A673 (cell line): ENCODE data around the gene SIM2. TPM values are rescaled to one million over a fixed set of nuclear protein-coding genes. Genes with fewer than 3 reads are reported as not detected.

Source experiments
- BruUV-seq: library from RNA; stranded (reverse); fragments of 400-500 nt; replicated peaks from 2 replicates; lab custom pipeline; 2021; lab: Mats Ljungman, UMichigan
- CTCF ChIA-PET: fragments of 300-600 bp; sonication (Branson Sonifier 250); formaldehyde crosslinking; loops from one replicate; lab custom pipeline; 2022; ENCODE audit warnings: antibody characterized with exemption; lab: Charles Lee
- POLR2A ChIA-PET: fragments of 300-600 bp; sonication (Branson Sonifier 250); formaldehyde crosslinking; loops from one replicate; lab custom pipeline; 2022; ENCODE audit warnings: antibody characterized with exemption; ENCODE audit not compliant: low non-redundant PET; lab: Charles Lee
- DNase-seq: peaks from one replicate; pipeline ENCODE4 v3.0.0-alpha.2; 2015; ENCODE audit warnings: low spot score
- H3K27ac ChIP-seq: fragments of 200-600 bp; sonication (generic); 2 replicates; pipeline ENCODE4 v1.5.1; 2016; ENCODE audit warnings: mixed run types, low read depth, mild to moderate bottlenecking, mixed read lengths, antibody characterized with exemption, low read length; ENCODE audit not compliant: poor library complexity, severe bottlenecking
- H3K27me3 ChIP-seq: fragments of 200-600 bp; sonication (generic); replicated peaks from 2 replicates; pipeline ENCODE4 v1.6.1; 2017; ENCODE audit warnings: mixed run types, low read depth, mild to moderate bottlenecking, mixed read lengths, antibody characterized with exemption, low read length; ENCODE audit not compliant: insufficient read depth, poor library complexity
- H3K36me3 ChIP-seq: fragments of 200-600 bp; sonication (generic); 2 replicates; pipeline ENCODE4 v1.6.1; 2016; ENCODE audit warnings: mixed run types, mild to moderate bottlenecking, mixed read lengths, antibody characterized with exemption, low read length; ENCODE audit not compliant: insufficient read depth, poor library complexity, severe bottlenecking
- H3K4me1 ChIP-seq: fragments of 200-600 bp; sonication (generic); 2 replicates; pipeline ENCODE4 v1.6.1; 2017; ENCODE audit warnings: mixed run types, mild to moderate bottlenecking, mixed read lengths, antibody characterized with exemption, low read length; ENCODE audit not compliant: insufficient read depth, poor library complexity, severe bottlenecking
- H3K4me3 ChIP-seq: fragments of 200-600 bp; sonication (generic); 2 replicates; pipeline ENCODE4 v1.5.1; 2016; ENCODE audit warnings: low read depth, mixed run types, mild to moderate bottlenecking, mixed read lengths, low read length; ENCODE audit not compliant: poor library complexity, severe bottlenecking
- H3K9me3 ChIP-seq: fragments of 200-600 bp; sonication (generic); 2 replicates; pipeline ENCODE4 v1.6.1; 2016; ENCODE audit warnings: mixed run types, low read depth, mild to moderate bottlenecking, mixed read lengths, antibody characterized with exemption, low read length; ENCODE audit not compliant: poor library complexity, severe bottlenecking
- CTCF ChIP-seq: fragments of 300-800, 200-600 bp; sonication (generic); conservative IDR thresholded peaks from 2 replicates; pipeline ENCODE4 v1.5.1; 2017; ENCODE audit warnings: low read depth, mild to moderate bottlenecking, antibody characterized with exemption, low read length, moderate library complexity, mixed read lengths
- EZH2 ChIP-seq: fragments of 200-600 bp; sonication (generic); IDR thresholded peaks from 2 replicates; pipeline ENCODE4 v1.6.1; 2017; ENCODE audit warnings: borderline replicate concordance, low read depth, mild to moderate bottlenecking, mixed read lengths, antibody characterized with exemption, low read length; ENCODE audit not compliant: poor library complexity, severe bottlenecking
- intact Hi-C: fragments of 100-400 bp; cut with micrococcal nuclease; formaldehyde crosslinking; loops from one replicate; pipeline ENCODE4 v1.10.0; 2022; ENCODE audit not compliant: unreplicated experiment
- total RNA-seq: library from RNA; stranded (reverse); gene quantifications from 2 replicates; pipeline ENCODE4 v1.2.3, GENCODE V29; 2021

The SIM2 gene
- total RNA-seq, 1 experiment from 2014 or later: 42.7 TPM

DNA sequence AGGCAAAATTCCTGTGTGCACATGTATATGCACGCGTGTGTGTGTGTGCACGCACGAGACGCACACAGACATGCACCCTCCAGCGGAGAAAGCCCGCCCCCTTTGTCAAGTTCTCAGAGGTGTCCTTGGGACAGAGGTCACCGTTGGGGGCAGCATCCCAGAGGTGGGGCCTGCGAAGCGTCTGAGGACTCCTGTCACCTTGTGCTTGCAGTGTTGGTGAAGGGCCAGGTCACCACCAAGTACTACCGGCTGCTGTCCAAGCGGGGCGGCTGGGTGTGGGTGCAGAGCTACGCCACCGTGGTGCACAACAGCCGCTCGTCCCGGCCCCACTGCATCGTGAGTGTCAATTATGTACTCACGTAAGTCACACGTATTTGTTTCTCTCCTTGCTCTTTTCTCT is 42.6 kb downstream of the SIM2 start:
- ChIA-PET CTCF (no interaction called here), POLR2A (no interaction called here)
- Histone ChIP-seq H3K9me3 (no peaks in the 10 kb centered on the region), H3K4me3 (no peak overlapping the region), H3K36me3 (peaks cover 50% of the 10 kb centered on the region), H3K27me3 (no peaks in the 10 kb centered on the region), H3K27ac (no peak overlapping the region), H3K4me1 (peaks cover 12% of the 10 kb centered on the region)
- no peak for DNase-seq
- TF ChIP-seq EZH2: no peak
- TF ChIP-seq CTCF: no peak
- intact Hi-C loops: no loop called here
- BruUV-seq: no TSS peak

DNA sequence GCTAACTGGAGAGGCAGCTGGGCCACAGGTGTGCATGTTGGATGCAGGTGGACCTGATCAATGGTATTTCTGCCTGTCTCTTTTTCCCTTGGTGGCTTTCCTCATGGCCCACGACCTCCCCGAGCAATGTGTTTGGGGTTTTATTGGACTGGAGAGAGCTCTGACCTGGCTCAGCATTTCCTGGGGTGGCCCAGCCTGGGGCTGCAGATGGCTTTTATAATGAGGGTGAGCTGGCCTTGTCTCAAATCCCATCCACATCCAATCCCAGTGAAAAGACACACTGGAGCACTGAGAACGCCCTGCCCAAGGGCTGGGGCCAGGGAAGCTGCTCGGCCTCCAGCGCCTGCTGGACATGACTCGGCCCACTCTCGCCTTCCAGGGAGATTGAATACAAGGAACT is 44.1 kb downstream of the SIM2 start:
- no peak overlapping the region for H3K4me3 ChIP-seq
- POLR2A ChIA-PET: no interaction called here
- no peaks in the 10 kb centered on the region for H3K27me3 ChIP-seq
- H3K36me3 ChIP-seq: peaks cover 43% of the 10 kb centered on the region
- CTCF ChIA-PET: interaction anchor here (0.7 kb wide), 1 partner anchor 74 kb away, joined by 6 read pairs; no protein-coding TSS in a partner anchor
- TF ChIP-seq EZH2: no peak
- TF ChIP-seq CTCF: no peak
- intact Hi-C loops: no loop called here
- H3K27ac ChIP-seq: no peak overlapping the region
- no TSS peak for BruUV-seq
- no peaks in the 10 kb centered on the region for H3K9me3 ChIP-seq
- DNase-seq: no peak
- H3K4me1 ChIP-seq: peaks cover 20% of the 10 kb centered on the region

DNA sequence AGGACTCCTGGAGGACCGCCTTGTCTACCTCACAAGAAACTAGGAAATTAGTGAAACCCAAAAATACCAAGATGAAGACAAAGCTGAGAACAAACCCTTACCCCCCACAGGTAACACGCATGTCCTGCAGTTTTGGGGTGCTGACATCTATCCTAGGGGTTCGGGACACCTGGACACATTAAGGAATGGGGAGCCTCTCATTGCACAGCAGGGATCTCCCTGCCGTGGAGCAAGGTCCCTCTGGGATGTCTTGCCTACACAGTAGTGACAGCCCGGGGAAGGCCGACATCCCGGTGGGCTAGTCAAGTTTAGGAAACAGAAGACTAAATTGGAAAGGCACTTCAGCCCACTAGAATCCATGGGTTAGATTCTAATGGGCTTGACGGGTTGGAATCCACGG is 44.5 kb downstream of the SIM2 start:
- H3K4me1 ChIP-seq: peaks cover 20% of the 10 kb centered on the region
- no peak overlapping the region for H3K27ac ChIP-seq
- CTCF ChIA-PET: no interaction called here
- no peak for DNase-seq
- TF ChIP-seq EZH2: no peak
- no peak for TF ChIP-seq CTCF
- POLR2A ChIA-PET: no interaction called here
- no TSS peak for BruUV-seq
- no peaks in the 10 kb centered on the region for H3K9me3 ChIP-seq
- no peaks in the 10 kb centered on the region for H3K27me3 ChIP-seq
- intact Hi-C loops: no loop called here
- H3K36me3 ChIP-seq: peaks cover 44% of the 10 kb centered on the region
- no peak overlapping the region for H3K4me3 ChIP-seq
